Kidney (tissue), 14 donors: ENCODE measurements around the gene TSC22D3. TPM values are rescaled to one million over a fixed set of nuclear protein-coding genes. Genes with fewer than 3 reads are reported as not detected.

Experiments
- DNase-seq, 5 donors: peaks; one replicate each; pipeline ENCODE4 v3.0.0-alpha.2; 2013 to 2020
- FAIRE-seq: peaks from 2 replicates; lab custom pipeline; 2012; peaks lifted over from hg19 to GRCh38; lab: Jason Lieb, UNC
- H3K27ac ChIP-seq, 2 donors: one replicate each; pipeline ENCODE4 v1.7.0; 2013; ENCODE audit warnings: low read depth in 2 of 2, low read length in 2 of 2, inconsistent platforms in 1 of 2
- H3K27me3 ChIP-seq: one replicate; pipeline ENCODE4 v1.7.1; 2013; ENCODE audit warnings: low read length, inconsistent platforms; ENCODE audit not compliant: control insufficient read depth, insufficient read depth
- H3K36me3 ChIP-seq, 3 donors: one replicate each; pipeline versions ENCODE4 v1.7.0 to v1.7.1; 2013; ENCODE audit warnings: low read length in 3 of 3, control low read depth in 1 of 3, inconsistent platforms in 1 of 3; ENCODE audit not compliant: insufficient read depth in 3 of 3, control insufficient read depth in 2 of 3
- H3K4me1 ChIP-seq, 3 donors: one replicate each; pipeline versions ENCODE4 v1.7.0 to v1.7.1; 2013; ENCODE audit warnings: low read length in 3 of 3, inconsistent platforms in 1 of 3, low read depth in 1 of 3; ENCODE audit not compliant: control insufficient read depth in 2 of 3, insufficient read depth in 2 of 3
- H3K4me3 ChIP-seq, 3 donors: one replicate each; pipeline versions ENCODE4 v1.7.0 to v1.8.1; 2013; ENCODE audit warnings: low read length in 3 of 3, control low read depth in 1 of 3, inconsistent platforms in 1 of 3
- H3K9ac ChIP-seq, 3 donors: one replicate each; pipeline versions ENCODE4 v1.7.0 to v1.7.1; 2013; ENCODE audit warnings: low read length in 3 of 3, control low read depth in 1 of 3, inconsistent platforms in 1 of 3
- H3K9me3 ChIP-seq, 3 donors: one replicate each; pipeline versions ENCODE4 v1.7.0 to v1.7.1; 2013; ENCODE audit warnings: low read length in 3 of 3, control low read depth in 1 of 3, inconsistent platforms in 1 of 3; ENCODE audit not compliant: control insufficient read depth in 2 of 3, insufficient read depth in 1 of 3
- CTCF ChIP-seq: IDR thresholded peaks from 3 replicates; pipeline ENCODE4 v1.5.1; 2012; ENCODE audit warnings: mild to moderate bottlenecking, moderate library complexity, borderline replicate concordance; ENCODE audit not compliant: insufficient read depth; ENCODE audit errors: extremely low read depth
- intact Hi-C: fragments of 100-400 bp; cut with DNase I; formaldehyde crosslinking; loops from one replicate; pipeline ENCODE4 v1.11.1; 2022
- polyA plus RNA-seq: library from polyadenylated mRNA; stranded (reverse); fragments of 350-450 nt; fragmentation: Illumina TruSeq; extraction: RNeasy Lipid Tissue Mini Kit (QIAGEN cat#74804); gene quantifications from one replicate; pipeline ENCODE4 v1.2.3, GENCODE V29; 2014; ENCODE audit warnings: low read depth, low replicate concordance; ENCODE audit not compliant: insufficient read depth
- total RNA-seq: library from RNA; stranded (reverse); fragmentation: NEBNext Ultra II Directional; extraction: Animal tissue kit (Norgen Biotek cat#: 25700); gene quantifications from one replicate; pipeline ENCODE4 v1.2.1, GENCODE V29; 2021
- donor health status: control.
- donor health status: control.
- donor health status: control.
- donor health status: control.
- donor health status: control.
- donor health status: DM: yes; HTN: yes; CAD: no.
- donor health status: Normal renal cell carcinoma (clear cell type).

The TSC22D3 gene
- total and polyA plus RNA-seq, 2 donors from 2014 or later, result 160 to 320 TPM

- Histone ChIP-seq H3K9ac (no peak overlapping the region), H3K36me3 (no peaks in the 10 kb centered on the region), H3K27ac (no peak overlapping the region), H3K4me3 (no peak overlapping the region), H3K9me3 (no peaks in the 10 kb centered on the region), H3K4me1 (peaks cover 0 to 28% (median 27%) of the 10 kb centered on the region in 3 donors), H3K27me3 (peaks cover 2% of the 10 kb centered on the region)
- no peak for FAIRE-seq
- no peak for TF ChIP-seq CTCF
- intact Hi-C loops, result no loop called here
- DNase-seq, result no peak
Measured at GRCh38 chrX:107743995-107744394, 31.6 kb downstream of the TSC22D3 start.

- Histone ChIP-seq H3K9me3 (no peaks in the 10 kb centered on the region), H3K4me1 (peaks cover 0 to 34% (median 33%) of the 10 kb centered on the region in 3 donors), H3K27ac (peak overlapping the region; percentile 66 to 92), H3K27me3 (peaks cover 2% of the 10 kb centered on the region), H3K9ac (peak overlapping the region in 2 of 3 donors; percentile 48 to 67), H3K4me3 (peak overlapping the region in 2 of 3 donors; percentile 15 to 45), H3K36me3 (no peaks in the 10 kb centered on the region)
- DNase-seq (peak in 3 of 5 donors; percentile 15 to 80 (median 54)), FAIRE-seq (no peak)
- TF ChIP-seq CTCF, result no peak
- intact Hi-C loops, result no loop called here
Measured at GRCh38 chrX:107742700-107743191, 32.8 kb downstream of the TSC22D3 start.

- Histone ChIP-seq H3K4me3 (no peak overlapping the region), H3K4me1 (peaks cover 0 to 38% (median 33%) of the 10 kb centered on the region in 3 donors), H3K9ac (peak overlapping the region in 1 of 3 donors; percentile 46), H3K27ac (peak overlapping the region; percentile 66 to 82), H3K36me3 (no peaks in the 10 kb centered on the region), H3K27me3 (peaks cover 2% of the 10 kb centered on the region), H3K9me3 (no peaks in the 10 kb centered on the region)
- intact Hi-C loops, result no loop called here
- no peak for FAIRE-seq
- DNase-seq, result peak in 1 of 5 donors; percentile 75
- TF ChIP-seq CTCF, result no peak
Measured at GRCh38 chrX:107741404-107741790, 34.2 kb downstream of the TSC22D3 start.

- Histone ChIP-seq H3K9me3 (no peaks in the 10 kb centered on the region), H3K4me1 (peaks cover 0 to 38% (median 33%) of the 10 kb centered on the region in 3 donors), H3K36me3 (no peaks in the 10 kb centered on the region), H3K4me3 (no peak overlapping the region), H3K27me3 (no peaks in the 10 kb centered on the region), H3K9ac (no peak overlapping the region), H3K27ac (no peak overlapping the region)
- TF ChIP-seq CTCF, result no peak
- no peak for DNase-seq
- intact Hi-C loops, result no loop called here
- FAIRE-seq, result no peak
Measured at GRCh38 chrX:107739541-107739940, 36.0 kb downstream of the TSC22D3 start.
